GM23338 (cell line): ENCODE data around the gene SLX4IP. TPM values are rescaled to one million over a fixed set of nuclear protein-coding genes. Genes with fewer than 3 reads are reported as not detected.

ENCODE experiments used
- ATAC-seq: fragments of 200-7000 bp; cut with Tn5 transposase; 3 replicates; pipeline ENCODE4 v1.9.1; 2020
- DNase-seq: peaks from one replicate; pipeline ENCODE4 v3.0.0-alpha.2; 2015; ENCODE audit warnings: low spot score
- H2AFZ ChIP-seq: fragments of 200-600 bp; sonication (generic); 2 replicates; pipeline ENCODE4 v1.8.0; 2016; ENCODE audit warnings: antibody characterized with exemption, mild to moderate bottlenecking, moderate library complexity
- H3F3A ChIP-seq: fragments of 200-600 bp; sonication (generic); replicated peaks from 2 replicates; pipeline ENCODE4 v1.8.0; 2017; ENCODE audit warnings: antibody characterized with exemption, mixed run types, low read depth
- H3K27ac ChIP-seq: fragments of 200-600 bp; sonication (generic); 2 replicates; pipeline ENCODE4 v1.6.1; 2016; ENCODE audit warnings: low read depth
- H3K27me3 ChIP-seq: fragments of 200-600 bp; sonication (generic); 2 replicates; pipeline ENCODE4 v1.8.0; 2016; ENCODE audit warnings: mild to moderate bottlenecking, mixed run types, moderate library complexity; ENCODE audit not compliant: insufficient read depth
- H3K36me3 ChIP-seq: fragments of 200-600 bp; sonication (generic); 2 replicates; pipeline ENCODE4 v1.8.0; 2016; ENCODE audit warnings: mild to moderate bottlenecking; ENCODE audit not compliant: insufficient read depth
- H3K4me1 ChIP-seq: fragments of 200-600 bp; sonication (generic); 2 replicates; pipeline ENCODE4 v1.8.0; 2016; ENCODE audit warnings: mild to moderate bottlenecking, moderate library complexity; ENCODE audit not compliant: insufficient read depth
- H3K4me2 ChIP-seq: fragments of 200-600 bp; sonication (generic); 2 replicates; pipeline ENCODE4 v1.7.1; 2017; ENCODE audit warnings: mixed run types
- H3K4me3 ChIP-seq: fragments of 200-600 bp; sonication (generic); 2 replicates; pipeline ENCODE4 v1.6.1; 2016; ENCODE audit warnings: mixed run types
- H3K79me2 ChIP-seq: fragments of 200-600 bp; sonication (generic); replicated peaks from 2 replicates; pipeline ENCODE4 v1.8.0; 2017; ENCODE audit warnings: mild to moderate bottlenecking; ENCODE audit not compliant: insufficient read depth
- H3K9me2 ChIP-seq: fragments of 200-600 bp; sonication (generic); 2 replicates; pipeline ENCODE4 v1.8.0; 2017; ENCODE audit not compliant: insufficient read depth
- H4K20me1 ChIP-seq: fragments of 200-600 bp; sonication (generic); replicated peaks from 2 replicates; pipeline ENCODE4 v1.8.0; 2017; ENCODE audit warnings: mild to moderate bottlenecking; ENCODE audit not compliant: insufficient read depth
- H3K27ac Mint-ChIP-seq: 2 replicates; pipeline ENCODE4 v1.8.0; 2020; ENCODE audit warnings: inconsistent platforms, mild to moderate bottlenecking, moderate library complexity, mixed read lengths
- H3K27me3 Mint-ChIP-seq: 3 replicates; pipeline ENCODE4 v1.8.0; 2022; ENCODE audit warnings: low read depth, mild to moderate bottlenecking, moderate library complexity, mixed read lengths, inconsistent platforms; ENCODE audit not compliant: insufficient read depth, poor library complexity
- H3K36me3 Mint-ChIP-seq: 3 replicates; pipeline ENCODE4 v1.8.0; 2021; ENCODE audit warnings: low read depth, mild to moderate bottlenecking, inconsistent platforms, moderate library complexity, mixed read lengths
- H3K4me1 Mint-ChIP-seq: 3 replicates; pipeline ENCODE4 v1.8.0; 2020; ENCODE audit warnings: mild to moderate bottlenecking, inconsistent platforms, mixed read lengths
- H3K4me3 Mint-ChIP-seq: 3 replicates; pipeline ENCODE4 v1.8.0; 2021; ENCODE audit warnings: moderate library complexity, mild to moderate bottlenecking, inconsistent platforms, mixed read lengths
- H3K9me3 Mint-ChIP-seq: 3 replicates; pipeline ENCODE4 v1.8.0; 2020; ENCODE audit warnings: moderate library complexity, mild to moderate bottlenecking, inconsistent platforms, mixed read lengths
- EZH2 ChIP-seq: fragments of 200-600 bp; sonication (generic); IDR thresholded peaks from one replicate; pipeline ENCODE4 v1.8.0; 2017; ENCODE audit warnings: antibody characterized with exemption, mild to moderate bottlenecking, low read depth; ENCODE audit not compliant: unreplicated experiment
- EZH2phosphoT487 ChIP-seq: fragments of 200-600 bp; sonication (generic); IDR thresholded peaks from one replicate; pipeline ENCODE4 v1.8.1; 2018; ENCODE audit warnings: antibody characterized with exemption; ENCODE audit not compliant: unreplicated experiment
- POLR2AphosphoS5 ChIP-seq: IDR thresholded peaks from 2 replicates; pipeline ENCODE4 v1.6.1; 2016; ENCODE audit warnings: antibody characterized with exemption, low read depth
- STAT1 ChIP-seq: IDR thresholded peaks from one replicate; pipeline ENCODE4 v1.6.1; 2016; ENCODE audit warnings: antibody characterized with exemption; ENCODE audit not compliant: unreplicated experiment
- polyA plus RNA-seq: library from polyadenylated mRNA; unstranded; fragments of >200 nt; fragmentation: Nextera tagmentation; extraction: Ambion mirVana; gene quantifications from 2 replicates; pipeline ENCODE4 v1.2.1, GENCODE V29; 2016
- total RNA-seq: library from RNA; depleted of rRNA; stranded (reverse); fragments of >200 nt; shearing (Covaris generic); gene quantifications from 2 replicates; pipeline ENCODE4 v1.2.3, GENCODE V29; 2014
- TF ChIP-seq, protein P1 (sequence below), 2 experiments: fragments of 200-600 bp in 1 of 2; sonication (generic) in 1 of 2; conservative IDR thresholded peaks; 2 replicates each; pipeline versions ENCODE4 v1.5.1 to v1.6.1; 2016 to 2017; ENCODE audit warnings: antibody characterized with exemption in 2 of 2, low read depth in 2 of 2, mild to moderate bottlenecking in 2 of 2, moderate library complexity in 1 of 2
- TF ChIP-seq, protein P2 (sequence below): fragments of 250-450 bp; sonication (Bioruptor Pico); IDR thresholded peaks from 2 replicates; pipeline ENCODE4 v1.5.0; 2020; ENCODE audit warnings: mild to moderate bottlenecking, moderate library complexity
- TF ChIP-seq, protein P3 (sequence below): IDR thresholded peaks from 2 replicates; pipeline ENCODE4 v1.6.1; 2016; ENCODE audit warnings: antibody characterized with exemption
- TF ChIP-seq, protein P4 (sequence below): IDR thresholded peaks from one replicate; pipeline ENCODE4 v1.6.1; 2018; ENCODE audit warnings: antibody characterized with exemption; ENCODE audit not compliant: unreplicated experiment

Gene SLX4IP
- total and polyA plus RNA-seq, 2 experiments from 2014 or later, result 9.1 to 9.8 TPM

DNA sequence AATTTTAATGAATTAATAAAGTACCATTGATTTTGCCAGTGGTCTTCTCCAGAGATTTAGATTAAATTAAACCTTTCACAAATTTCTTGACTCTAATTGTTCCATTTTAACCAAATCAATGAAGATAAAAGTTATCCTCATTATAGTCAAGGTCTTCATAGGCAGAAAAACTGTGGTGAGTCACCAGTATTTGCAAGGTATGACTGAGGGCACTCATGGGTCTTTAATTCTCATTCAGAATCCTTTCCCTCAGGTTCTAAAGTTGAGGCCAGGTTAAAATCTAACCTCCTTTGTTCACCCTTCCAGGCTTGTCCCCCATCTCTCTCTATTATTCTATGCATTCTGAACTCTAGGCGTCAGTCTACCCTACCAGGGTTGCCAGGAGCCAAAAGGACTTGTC, 144.8 kb downstream of the SLX4IP start (continued):
- TF ChIP-seq, protein P1, sequence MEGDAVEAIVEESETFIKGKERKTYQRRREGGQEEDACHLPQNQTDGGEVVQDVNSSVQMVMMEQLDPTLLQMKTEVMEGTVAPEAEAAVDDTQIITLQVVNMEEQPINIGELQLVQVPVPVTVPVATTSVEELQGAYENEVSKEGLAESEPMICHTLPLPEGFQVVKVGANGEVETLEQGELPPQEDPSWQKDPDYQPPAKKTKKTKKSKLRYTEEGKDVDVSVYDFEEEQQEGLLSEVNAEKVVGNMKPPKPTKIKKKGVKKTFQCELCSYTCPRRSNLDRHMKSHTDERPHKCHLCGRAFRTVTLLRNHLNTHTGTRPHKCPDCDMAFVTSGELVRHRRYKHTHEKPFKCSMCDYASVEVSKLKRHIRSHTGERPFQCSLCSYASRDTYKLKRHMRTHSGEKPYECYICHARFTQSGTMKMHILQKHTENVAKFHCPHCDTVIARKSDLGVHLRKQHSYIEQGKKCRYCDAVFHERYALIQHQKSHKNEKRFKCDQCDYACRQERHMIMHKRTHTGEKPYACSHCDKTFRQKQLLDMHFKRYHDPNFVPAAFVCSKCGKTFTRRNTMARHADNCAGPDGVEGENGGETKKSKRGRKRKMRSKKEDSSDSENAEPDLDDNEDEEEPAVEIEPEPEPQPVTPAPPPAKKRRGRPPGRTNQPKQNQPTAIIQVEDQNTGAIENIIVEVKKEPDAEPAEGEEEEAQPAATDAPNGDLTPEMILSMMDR (conservative IDR thresholded peaks at IDR 0.05; ENCODE audit: low read depth in 2 of 2), result no peak
- TF ChIP-seq, protein P2, sequence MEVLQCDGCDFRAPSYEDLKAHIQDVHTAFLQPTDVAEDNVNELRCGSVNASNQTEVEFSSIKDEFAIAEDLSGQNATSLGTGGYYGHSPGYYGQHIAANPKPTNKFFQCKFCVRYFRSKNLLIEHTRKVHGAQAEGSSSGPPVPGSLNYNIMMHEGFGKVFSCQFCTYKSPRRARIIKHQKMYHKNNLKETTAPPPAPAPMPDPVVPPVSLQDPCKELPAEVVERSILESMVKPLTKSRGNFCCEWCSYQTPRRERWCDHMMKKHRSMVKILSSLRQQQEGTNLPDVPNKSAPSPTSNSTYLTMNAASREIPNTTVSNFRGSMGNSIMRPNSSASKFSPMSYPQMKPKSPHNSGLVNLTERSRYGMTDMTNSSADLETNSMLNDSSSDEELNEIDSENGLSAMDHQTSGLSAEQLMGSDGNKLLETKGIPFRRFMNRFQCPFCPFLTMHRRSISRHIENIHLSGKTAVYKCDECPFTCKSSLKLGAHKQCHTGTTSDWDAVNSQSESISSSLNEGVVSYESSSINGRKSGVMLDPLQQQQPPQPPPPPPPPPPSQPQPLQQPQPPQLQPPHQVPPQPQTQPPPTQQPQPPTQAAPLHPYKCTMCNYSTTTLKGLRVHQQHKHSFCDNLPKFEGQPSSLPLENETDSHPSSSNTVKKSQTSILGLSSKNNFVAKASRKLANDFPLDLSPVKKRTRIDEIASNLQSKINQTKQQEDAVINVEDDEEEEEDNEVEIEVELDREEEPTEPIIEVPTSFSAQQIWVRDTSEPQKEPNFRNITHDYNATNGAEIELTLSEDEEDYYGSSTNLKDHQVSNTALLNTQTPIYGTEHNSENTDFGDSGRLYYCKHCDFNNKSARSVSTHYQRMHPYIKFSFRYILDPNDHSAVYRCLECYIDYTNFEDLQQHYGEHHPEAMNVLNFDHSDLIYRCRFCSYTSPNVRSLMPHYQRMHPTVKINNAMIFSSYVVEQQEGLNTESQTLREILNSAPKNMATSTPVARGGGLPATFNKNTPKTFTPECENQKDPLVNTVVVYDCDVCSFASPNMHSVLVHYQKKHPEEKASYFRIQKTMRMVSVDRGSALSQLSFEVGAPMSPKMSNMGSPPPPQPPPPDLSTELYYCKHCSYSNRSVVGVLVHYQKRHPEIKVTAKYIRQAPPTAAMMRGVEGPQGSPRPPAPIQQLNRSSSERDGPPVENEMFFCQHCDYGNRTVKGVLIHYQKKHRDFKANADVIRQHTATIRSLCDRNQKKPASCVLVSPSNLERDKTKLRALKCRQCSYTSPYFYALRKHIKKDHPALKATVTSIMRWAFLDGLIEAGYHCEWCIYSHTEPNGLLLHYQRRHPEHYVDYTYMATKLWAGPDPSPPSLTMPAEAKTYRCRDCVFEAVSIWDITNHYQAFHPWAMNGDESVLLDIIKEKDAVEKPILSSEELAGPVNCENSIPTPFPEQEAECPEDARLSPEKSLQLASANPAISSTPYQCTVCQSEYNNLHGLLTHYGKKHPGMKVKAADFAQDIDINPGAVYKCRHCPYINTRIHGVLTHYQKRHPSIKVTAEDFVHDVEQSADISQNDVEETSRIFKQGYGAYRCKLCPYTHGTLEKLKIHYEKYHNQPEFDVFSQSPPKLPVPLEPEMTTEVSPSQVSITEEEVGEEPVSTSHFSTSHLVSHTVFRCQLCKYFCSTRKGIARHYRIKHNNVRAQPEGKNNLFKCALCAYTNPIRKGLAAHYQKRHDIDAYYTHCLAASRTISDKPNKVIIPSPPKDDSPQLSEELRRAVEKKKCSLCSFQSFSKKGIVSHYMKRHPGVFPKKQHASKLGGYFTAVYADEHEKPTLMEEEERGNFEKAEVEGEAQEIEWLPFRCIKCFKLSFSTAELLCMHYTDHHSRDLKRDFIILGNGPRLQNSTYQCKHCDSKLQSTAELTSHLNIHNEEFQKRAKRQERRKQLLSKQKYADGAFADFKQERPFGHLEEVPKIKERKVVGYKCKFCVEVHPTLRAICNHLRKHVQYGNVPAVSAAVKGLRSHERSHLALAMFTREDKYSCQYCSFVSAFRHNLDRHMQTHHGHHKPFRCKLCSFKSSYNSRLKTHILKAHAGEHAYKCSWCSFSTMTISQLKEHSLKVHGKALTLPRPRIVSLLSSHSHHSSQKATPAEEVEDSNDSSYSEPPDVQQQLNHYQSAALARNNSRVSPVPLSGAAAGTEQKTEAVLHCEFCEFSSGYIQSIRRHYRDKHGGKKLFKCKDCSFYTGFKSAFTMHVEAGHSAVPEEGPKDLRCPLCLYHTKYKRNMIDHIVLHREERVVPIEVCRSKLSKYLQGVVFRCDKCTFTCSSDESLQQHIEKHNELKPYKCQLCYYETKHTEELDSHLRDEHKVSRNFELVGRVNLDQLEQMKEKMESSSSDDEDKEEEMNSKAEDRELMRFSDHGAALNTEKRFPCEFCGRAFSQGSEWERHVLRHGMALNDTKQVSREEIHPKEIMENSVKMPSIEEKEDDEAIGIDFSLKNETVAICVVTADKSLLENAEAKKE (CRISPR knock-in tag), result no peak

DNA sequence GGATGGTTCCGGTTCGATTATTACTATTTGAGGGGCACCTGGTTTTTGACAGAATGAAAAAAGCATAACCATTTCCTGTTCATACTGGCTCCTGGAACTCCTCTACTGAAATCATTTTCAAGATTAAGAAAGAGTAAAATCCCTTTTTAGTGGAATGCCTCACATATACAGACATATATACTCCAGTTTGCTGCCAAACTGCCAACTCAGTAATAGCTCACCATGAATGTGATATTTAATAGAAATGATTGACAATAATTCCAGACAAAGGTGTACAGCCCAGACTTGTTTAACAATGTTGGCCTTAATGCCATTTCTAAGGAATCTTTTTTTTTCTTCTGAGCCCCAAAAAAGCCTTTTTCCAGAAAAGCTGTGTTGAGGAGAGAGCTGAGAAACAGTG, 145.6 kb downstream of the SLX4IP start:
- ATAC-seq (no peak), DNase-seq (no peak)
- Histone ChIP-seq H3K4me3 (no peak overlapping the region), H2AFZ (no peak overlapping the region), H3F3A (no peaks in the 10 kb centered on the region), H3K79me2 (no peaks in the 10 kb centered on the region), H4K20me1 (no peaks in the 10 kb centered on the region), H3K9me2 (no peaks in the 10 kb centered on the region), H3K4me1 (0 out of 2 replicates have a peak, but pooled peaks cover 13% of the 10 kb centered on the region), H3K27me3 (no peaks in the 10 kb centered on the region), H3K4me2 (no peak overlapping the region), H3K36me3 (no peaks in the 10 kb centered on the region), H3K27ac (no peak overlapping the region)
- Mint-ChIP-seq H3K27me3 (no peaks in the 10 kb centered on the region), H3K9me3 (no peaks in the 10 kb centered on the region), H3K4me3 (no peak overlapping the region), H3K27ac (no peak overlapping the region), H3K36me3 (no peaks in the 10 kb centered on the region), H3K4me1 (peaks cover 37% of the 10 kb centered on the region)
- TF ChIP-seq, protein P3, sequence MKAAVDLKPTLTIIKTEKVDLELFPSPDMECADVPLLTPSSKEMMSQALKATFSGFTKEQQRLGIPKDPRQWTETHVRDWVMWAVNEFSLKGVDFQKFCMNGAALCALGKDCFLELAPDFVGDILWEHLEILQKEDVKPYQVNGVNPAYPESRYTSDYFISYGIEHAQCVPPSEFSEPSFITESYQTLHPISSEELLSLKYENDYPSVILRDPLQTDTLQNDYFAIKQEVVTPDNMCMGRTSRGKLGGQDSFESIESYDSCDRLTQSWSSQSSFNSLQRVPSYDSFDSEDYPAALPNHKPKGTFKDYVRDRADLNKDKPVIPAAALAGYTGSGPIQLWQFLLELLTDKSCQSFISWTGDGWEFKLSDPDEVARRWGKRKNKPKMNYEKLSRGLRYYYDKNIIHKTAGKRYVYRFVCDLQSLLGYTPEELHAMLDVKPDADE, result no peak
- TF ChIP-seq POLR2AphosphoS5 (no peak), EZH2phosphoT487 (no peak), EZH2 (no peak), STAT1 (no peak)
- TF ChIP-seq, protein P4, sequence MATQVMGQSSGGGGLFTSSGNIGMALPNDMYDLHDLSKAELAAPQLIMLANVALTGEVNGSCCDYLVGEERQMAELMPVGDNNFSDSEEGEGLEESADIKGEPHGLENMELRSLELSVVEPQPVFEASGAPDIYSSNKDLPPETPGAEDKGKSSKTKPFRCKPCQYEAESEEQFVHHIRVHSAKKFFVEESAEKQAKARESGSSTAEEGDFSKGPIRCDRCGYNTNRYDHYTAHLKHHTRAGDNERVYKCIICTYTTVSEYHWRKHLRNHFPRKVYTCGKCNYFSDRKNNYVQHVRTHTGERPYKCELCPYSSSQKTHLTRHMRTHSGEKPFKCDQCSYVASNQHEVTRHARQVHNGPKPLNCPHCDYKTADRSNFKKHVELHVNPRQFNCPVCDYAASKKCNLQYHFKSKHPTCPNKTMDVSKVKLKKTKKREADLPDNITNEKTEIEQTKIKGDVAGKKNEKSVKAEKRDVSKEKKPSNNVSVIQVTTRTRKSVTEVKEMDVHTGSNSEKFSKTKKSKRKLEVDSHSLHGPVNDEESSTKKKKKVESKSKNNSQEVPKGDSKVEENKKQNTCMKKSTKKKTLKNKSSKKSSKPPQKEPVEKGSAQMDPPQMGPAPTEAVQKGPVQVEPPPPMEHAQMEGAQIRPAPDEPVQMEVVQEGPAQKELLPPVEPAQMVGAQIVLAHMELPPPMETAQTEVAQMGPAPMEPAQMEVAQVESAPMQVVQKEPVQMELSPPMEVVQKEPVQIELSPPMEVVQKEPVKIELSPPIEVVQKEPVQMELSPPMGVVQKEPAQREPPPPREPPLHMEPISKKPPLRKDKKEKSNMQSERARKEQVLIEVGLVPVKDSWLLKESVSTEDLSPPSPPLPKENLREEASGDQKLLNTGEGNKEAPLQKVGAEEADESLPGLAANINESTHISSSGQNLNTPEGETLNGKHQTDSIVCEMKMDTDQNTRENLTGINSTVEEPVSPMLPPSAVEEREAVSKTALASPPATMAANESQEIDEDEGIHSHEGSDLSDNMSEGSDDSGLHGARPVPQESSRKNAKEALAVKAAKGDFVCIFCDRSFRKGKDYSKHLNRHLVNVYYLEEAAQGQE, result no peak
